GM19397 (cell line): ENCODE data around the gene CAPRIN2.

Source experiments
- ATAC-seq: cut with Tn5 transposase; IDR thresholded peaks from one replicate; pipeline ENCODE4 v1.9.1; 2021; ENCODE audit warnings: mild to moderate bottlenecking, moderate library complexity; ENCODE audit not compliant: unreplicated experiment

CAPRIN2 gene, protein sequence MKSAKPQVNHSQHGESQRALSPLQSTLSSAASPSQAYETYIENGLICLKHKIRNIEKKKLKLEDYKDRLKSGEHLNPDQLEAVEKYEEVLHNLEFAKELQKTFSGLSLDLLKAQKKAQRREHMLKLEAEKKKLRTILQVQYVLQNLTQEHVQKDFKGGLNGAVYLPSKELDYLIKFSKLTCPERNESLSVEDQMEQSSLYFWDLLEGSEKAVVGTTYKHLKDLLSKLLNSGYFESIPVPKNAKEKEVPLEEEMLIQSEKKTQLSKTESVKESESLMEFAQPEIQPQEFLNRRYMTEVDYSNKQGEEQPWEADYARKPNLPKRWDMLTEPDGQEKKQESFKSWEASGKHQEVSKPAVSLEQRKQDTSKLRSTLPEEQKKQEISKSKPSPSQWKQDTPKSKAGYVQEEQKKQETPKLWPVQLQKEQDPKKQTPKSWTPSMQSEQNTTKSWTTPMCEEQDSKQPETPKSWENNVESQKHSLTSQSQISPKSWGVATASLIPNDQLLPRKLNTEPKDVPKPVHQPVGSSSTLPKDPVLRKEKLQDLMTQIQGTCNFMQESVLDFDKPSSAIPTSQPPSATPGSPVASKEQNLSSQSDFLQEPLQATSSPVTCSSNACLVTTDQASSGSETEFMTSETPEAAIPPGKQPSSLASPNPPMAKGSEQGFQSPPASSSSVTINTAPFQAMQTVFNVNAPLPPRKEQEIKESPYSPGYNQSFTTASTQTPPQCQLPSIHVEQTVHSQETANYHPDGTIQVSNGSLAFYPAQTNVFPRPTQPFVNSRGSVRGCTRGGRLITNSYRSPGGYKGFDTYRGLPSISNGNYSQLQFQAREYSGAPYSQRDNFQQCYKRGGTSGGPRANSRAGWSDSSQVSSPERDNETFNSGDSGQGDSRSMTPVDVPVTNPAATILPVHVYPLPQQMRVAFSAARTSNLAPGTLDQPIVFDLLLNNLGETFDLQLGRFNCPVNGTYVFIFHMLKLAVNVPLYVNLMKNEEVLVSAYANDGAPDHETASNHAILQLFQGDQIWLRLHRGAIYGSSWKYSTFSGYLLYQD

DNA sequence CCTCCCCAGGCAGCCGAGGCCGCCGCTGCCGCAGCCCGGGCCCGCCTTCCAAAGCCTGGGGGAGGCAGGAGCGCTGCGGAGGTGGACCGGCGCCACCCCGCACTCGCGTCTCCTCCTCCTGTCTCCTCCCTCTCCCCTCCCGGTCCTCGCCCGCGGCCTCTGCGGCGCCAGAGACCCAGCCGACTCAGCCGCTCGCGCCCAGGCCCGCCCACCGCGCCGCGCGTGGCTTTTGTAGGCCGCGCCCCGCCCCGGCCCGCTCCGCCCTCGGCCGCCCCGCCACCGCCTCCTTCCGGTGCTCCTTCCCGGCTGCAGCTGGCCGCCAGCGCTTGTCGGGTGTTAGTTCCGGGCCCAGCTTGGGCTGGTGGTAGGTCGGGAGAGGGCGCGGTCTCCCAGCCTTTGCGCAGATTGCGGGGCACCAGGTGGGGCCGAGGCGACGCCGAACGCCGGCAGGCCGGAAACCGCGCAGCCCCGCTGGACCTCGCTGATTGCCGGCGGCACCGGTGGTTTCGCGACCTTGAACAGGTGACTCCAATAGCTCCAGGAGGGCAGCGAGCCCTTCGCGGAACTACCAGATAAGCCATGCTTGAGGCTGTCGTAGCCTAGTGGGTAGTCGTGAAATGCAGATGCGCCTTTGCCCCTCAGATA, at the start of gene CAPRIN2:
TSS of gene CAPRIN2 (minus strand) at position 202 of the 645 bp plus-strand sequence. CDS start 1,431 bp downstream, outside the sequence.
- peak; percentile 96 for ATAC-seq

DNA sequence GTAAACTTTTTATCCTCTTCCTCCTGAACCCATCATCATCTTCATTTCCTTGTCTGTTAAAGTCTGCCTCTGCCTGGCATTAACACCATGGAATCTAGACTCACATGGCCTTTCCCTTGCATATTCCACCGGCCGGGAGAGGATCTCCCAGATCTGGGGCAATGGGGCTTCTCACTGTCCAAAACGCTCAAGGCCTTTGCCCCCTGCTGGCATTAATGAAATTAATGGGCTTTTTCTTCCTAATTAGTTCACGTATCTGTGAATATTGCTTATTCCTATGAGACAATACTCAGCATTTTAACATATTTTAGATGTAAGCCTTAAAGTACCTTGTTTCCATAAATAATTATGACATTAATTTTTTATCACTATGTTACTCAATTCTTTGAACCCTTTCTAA, 42.9 kb upstream of the CAPRIN2 start:
- ATAC-seq: no peak

DNA sequence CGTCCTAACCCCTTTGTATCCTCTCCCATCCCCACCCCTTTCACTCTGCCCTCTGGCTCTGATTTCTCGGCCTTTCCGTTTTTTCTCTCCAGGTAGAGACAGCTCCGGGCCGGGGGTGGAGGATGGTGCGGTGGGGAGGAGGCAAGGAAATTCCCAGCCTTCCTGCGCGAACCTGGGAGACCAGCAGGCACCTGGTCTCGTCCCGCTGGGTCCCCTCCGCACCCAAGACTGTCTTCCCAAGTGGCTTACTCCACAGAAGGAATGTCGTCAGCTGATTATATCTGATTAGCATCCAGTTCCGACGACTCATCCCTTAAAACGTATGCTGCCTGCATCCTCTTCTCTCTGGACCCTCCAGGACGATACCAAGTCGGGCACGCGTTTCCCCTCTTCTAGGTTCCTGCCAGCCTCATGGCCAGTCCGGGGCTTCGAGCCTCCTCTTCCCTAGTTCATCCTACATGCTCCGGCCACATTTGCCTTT, 42.2 kb upstream of the CAPRIN2 start:
- no peak for ATAC-seq

DNA sequence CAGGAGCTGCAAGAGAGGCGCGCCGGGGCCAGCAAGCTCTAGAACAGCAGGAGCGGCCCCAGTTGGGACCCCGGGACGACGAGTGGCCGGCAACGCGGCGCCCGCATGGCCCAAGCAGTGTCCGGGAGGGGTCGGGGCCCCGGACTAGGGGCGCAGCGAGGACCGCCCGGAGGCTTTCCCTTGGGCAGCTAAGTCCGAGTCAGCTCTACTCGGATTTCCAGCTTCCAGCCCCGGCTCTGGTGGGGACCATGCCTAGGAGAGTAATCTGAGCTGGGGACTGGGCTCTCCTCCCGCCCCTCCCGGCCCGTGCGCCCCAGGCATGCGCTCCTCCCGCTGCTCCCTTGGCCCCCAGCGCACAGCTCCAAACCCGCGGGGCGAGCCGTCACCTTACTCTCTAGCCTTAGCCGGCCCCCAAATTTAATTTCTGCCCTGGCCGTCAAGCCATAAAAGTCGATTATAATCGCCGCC, 41.6 kb upstream of the CAPRIN2 start:
- peak; percentile 10 for ATAC-seq

DNA sequence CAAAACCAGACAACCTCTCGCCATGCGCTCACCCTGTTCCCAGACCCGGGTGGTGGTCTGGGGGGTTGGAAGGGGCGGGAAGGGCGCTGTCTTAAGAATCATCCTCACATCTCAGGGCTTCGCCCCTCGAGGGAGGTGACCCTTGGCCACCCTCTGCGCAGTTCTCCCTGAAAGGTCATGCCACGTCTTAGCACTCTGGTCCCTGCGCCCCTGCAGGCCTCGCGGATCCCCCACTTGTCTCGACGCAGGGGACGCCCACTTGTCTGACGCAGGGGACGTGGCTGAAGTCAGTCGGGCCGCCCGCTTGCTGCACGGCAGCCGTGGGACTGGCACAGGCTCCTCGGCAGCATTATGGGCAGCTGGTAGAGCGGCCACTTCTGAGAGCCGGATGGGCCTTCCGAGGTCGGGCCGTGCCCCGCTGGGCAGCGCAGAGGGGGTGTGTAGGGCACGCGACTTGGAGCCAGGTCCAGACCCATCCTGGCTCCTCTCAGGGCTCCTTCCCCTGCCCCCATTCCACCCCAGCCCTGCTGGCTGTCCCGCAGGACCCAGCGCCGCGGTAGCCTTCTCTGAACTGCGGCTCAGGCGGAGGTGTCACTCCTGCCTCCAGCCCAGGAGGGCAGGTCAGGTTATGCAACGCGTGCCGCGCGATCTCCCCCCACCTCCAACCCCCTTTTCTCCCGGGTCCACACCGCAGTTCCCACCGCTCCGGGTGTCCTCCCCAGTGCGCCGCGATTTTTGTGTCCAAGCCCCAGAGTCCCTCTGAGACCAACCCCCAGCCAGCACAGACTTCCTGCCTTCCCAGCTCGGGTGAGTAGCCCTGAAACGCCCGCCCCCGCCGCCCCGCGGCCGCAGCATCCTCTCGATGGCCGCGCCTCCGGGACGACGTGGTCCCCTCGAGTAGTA, 40.9 kb upstream of the CAPRIN2 start:
- ATAC-seq: peak; percentile 87

DNA sequence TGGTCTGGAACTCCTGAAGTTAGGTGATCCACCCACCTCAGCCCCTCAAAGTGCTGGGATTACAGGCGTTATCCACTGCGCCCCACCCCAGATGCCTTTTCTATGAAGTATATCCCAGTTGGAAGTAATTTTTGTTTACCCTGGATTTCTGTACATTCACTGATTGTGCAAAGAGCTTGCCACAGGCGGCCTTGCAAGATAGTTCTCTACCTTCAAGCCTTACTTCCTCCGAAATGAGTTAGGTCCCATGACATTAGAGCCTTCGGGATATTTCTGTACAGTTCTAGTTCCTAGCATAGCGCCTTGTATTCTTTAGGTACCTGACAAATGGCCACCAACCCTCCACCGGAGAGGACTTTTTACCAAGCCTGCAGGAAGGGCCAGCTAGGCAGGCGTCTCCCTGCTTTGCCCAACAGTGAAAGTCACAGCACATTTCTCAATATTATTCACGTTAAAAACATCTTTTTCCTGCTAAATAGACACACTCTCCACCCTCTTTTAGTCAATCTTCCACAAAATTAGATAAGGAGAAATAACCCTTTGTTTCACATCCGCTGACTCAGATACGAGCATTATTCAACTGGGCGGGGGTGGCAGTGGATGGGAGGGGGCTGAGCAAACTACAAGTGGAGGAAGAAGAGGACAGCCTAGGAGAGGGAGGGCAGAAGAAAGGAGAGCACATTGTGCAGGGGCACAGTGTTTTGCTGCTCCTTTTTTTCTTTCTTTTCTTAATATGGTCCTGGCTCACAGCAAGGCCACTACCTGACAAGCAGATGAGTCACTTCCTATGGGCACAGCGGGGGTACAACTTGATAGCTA, 40.0 kb upstream of the CAPRIN2 start:
- ATAC-seq: no peak

DNA sequence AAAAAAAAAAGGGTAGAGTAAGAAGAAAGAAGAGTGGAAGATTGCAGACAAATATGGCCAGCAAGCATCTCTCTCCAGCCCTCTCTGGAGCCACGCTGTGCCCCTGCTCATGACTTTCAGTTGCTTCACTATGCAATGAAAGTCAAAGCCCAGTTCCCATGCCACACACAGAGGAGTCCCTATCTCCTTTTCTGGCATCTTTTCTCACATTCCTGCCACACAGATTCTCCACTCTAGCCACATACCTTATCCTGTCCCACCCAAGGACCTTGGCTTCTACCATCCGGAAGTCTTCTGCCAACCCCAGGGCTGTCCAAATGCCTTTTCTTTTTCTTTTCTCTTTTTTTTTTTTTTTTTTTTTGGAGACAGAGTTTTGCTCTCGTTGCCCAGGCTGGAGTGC, 39.3 kb upstream of the CAPRIN2 start:
- no peak for ATAC-seq

DNA sequence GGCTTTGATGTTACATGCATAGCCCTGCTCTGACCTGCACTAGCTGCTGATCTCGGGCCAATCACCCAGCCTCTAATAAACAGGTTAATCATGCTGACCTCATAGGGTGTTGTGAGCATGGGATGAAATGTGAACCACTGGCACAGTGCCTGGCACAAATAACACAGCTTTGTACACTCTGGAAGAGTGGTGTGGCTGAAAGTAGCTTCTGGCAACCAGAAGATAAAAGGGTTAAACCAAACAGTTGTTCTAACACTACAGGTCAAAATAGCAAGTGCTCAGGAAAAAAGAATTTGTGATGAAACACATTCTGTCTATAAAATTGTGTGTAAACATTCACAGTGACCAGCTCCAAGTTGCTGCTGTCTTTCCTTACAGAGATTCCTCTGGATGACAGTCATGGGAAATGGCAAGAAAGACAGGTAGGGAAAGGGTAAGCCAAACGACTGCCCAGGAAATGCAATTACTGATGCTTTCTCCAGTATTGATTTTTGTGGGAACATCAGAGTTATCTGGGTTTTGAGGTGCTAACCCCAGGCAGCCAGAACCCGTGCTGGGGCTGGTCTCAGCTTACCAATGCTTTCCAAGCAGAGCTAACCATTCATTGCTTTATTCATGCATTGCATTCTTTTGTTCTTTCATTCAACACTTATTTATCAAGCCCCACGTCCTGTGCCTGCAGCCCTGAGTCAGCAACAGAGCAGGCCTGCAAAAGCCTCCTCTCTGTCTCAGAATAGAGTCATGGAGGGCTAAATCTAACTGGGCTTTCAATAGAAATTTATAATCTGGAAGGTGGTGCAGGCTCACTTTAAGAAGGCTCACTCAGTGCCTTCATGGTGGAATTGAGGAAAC, 38.1 kb upstream of the CAPRIN2 start:
- ATAC-seq: no peak

DNA sequence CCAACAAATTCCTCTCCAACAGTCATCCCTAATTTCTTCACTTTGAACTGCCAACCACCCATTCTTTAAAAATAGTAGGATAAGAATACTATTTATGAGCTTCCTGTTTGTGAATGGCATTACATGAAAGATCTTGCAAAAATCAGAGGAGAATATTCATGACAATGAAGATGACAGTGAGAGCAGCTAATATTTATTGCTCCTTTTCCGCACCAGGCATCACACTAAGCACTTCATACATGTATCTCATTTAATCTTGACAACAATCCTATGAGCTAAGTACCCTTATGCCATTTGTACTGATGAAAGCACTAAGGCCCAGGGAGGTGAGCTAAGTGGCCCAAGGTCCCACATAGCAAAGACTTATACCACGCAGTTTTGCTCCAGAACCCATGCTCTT, 37.3 kb upstream of the CAPRIN2 start:
- no peak for ATAC-seq

DNA sequence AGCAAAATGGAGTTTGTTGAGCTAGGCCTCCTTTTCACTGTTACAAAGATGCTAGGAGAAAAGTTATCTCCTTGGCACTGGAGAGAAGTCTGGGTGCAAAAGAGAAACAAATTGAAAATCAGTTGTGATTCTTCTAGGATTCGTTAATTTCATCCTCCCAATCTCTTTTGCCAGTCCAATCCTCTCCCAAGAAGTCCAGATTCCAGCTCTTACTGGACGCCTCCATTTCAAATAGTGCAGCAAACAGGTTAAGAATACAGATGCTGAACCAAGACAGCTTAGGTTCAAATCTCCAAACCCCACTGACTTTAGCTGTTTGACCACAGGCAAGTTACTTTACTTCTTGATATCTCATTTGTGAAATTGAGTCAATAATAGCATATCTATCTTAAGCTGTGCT, 34.0 kb upstream of the CAPRIN2 start:
- ATAC-seq: no peak

DNA sequence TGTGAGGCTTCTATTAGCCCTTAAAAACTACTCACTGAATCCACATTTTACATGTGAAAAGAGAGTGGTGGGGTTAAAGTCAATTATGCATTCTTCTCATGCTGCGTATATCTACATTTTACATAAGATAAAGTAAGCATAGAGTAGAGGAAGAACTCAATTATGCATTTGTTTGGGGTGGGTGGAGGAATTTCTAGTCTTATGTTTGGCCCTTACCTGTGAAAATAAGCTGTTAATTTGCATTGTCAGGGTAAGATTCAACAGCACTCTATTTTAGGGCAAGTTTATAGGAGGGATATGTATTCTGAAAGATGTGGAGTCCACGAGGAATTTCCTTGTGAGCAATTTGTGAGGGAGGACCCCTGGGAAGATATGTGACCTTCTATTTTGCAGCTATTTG, 30.9 kb upstream of the CAPRIN2 start:
- no peak for ATAC-seq

DNA sequence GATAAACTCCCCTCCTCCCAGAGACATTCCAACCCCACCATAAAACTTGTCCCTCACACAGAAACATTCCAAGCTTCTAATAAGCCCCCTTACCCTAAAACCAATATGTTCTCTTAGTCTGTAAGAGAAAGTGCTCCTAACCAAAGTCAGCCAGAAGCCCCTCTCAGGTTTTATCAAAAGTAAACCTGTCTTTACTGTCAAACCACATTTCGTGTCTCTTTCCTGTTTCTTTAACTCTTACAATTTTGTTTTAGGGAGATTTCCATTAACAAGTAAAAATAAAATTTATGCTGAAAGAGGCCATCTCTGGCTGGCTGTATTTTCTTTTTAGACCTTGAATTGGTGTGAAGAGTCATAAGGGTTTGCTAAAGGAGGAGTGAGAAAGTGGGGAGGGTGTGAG, 29.8 kb upstream of the CAPRIN2 start:
- ATAC-seq: no peak

DNA sequence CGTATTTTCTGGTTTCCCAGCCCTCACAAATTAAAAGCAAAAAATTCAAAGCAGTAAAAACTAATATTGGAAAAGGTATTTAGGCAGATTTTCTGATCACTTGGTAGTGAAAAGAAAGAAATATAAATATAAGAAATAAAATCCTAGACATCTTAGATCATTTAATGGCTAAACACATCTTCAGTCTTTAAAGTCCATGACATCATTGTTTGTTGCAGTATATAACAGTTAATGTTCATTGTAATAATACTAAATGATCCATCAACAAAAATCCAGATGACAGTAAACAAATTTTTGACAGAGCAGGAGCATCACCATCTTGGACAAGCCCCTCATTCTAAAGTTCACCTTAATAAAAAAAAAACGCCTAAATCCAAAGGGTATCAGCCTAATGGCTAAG, 29.2 kb upstream of the CAPRIN2 start:
- ATAC-seq: no peak

DNA sequence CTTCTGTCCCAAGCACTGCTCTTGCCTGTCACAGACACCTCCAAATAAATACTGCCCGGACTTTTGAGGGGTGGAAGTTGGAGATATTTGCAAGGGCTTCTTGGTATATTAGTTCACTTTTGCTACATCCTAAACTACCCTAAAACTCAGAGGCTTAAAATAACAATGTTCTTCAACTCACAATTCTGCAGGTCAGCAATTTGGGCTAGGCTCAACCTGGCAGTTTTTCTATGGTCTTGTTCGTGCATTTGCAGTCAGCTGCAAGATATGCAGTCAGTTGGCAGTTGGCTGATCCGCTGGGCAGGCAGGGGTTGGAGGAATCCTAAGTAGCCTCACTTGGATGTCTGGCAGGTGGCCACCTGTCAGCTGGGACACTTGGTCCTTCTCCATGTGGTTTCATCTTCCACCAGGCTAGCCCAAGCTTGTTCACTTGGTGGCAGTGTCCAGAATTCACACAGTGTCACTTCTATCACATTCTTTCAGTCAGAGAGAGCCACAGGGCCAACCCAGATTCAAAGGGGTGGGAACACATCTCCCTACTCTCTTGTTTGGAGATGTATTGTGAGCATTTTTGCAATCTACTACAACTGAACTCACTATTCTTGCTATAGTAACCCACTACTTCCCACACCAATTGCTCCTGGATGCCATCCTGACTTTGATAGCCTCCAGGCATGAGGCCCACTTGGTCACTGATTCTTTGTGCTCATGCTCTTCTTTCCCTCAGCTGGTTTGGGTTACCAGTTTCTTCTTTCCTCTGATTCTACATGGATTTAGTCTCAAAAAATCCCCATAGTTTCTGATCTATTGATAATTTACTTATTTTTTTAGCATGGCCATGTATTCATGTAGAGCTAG, 27.8 kb upstream of the CAPRIN2 start:
- ATAC-seq: no peak

DNA sequence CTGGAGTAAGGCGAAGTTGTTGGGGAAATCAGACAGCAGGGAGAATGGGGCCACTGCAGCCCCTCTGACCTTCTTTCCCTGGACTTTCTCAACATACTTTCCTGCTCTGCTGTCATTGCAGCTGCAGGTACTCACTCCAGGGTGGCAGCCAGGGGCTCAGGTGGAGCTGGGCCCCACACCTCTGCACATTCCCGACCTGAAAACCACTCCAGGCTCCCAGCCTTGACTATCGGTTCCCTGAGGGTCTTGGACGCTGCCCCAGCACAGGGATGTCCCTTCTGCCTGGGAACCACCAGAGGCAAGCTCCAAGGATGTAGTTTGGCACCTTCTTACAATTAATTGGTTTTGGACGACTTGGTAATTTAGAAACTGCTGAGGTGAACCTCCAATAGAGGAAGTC, 24.8 kb upstream of the CAPRIN2 start:
- no peak for ATAC-seq

DNA sequence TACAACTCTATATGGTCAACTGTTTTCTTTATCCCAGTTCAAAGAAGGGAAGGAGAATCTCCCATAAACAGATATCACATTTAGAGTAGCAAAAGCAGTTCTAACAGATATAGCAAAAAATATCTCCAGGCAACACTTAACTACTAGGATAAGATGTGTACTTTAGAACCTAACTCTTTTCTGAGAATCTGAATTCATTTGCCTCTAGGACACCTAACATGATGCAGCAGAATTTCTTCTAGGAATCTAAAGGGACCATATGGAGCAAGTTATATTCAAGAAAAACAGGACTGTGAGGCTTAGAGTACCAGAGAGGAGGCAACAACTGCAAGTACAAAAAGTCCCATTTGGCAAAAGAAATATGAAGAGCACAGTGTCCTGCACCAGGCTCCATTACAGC, 24.4 kb upstream of the CAPRIN2 start:
- ATAC-seq: no peak

DNA sequence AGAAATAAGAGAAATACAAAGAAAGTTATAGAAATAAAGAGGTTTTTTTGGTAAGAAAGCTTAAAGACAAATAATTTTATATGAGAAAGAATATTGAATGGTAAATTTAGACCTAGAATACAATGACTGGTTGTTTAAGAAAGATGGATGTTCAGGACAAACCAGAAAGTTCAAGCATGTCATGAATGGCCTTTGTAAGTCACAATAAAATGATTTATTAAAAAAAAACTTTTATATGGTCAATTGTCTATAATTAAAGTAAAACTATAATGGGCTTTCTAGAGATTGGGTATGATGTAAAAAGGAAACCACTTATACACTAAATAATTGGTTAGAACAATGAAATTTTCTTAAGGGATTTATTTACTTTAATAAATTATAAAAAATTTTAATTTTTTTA, 19.8 kb upstream of the CAPRIN2 start:
- ATAC-seq: no peak
